Caco-2 (cell line): ENCODE results near the gene ARL14. TPM values are rescaled to one million over a fixed set of nuclear protein-coding genes. Genes with fewer than 3 reads are reported as not detected.

Experiments used
- Bru-seq: library from RNA; stranded (reverse); fragments of 400-500 nt; gene quantifications from one replicate; lab custom pipeline; 2021; lab: Mats Ljungman, UMichigan
- BruChase-seq, 2 experiments: library from RNA; stranded (reverse); fragments of 400-500 nt; gene quantifications; one replicate each; lab custom pipeline; 2021; lab: Mats Ljungman, UMichigan
- BruUV-seq: library from RNA; stranded (reverse); fragments of 400-500 nt; replicated peaks from 2 replicates; lab custom pipeline; 2021; lab: Mats Ljungman, UMichigan
- CTCF ChIA-PET: fragments of 300-600 bp; sonication (Branson Sonifier 250); formaldehyde crosslinking; loops from one replicate; lab custom pipeline; 2022; ENCODE audit warnings: antibody characterized with exemption; lab: Charles Lee
- POLR2A ChIA-PET: fragments of 300-600 bp; sonication (Branson Sonifier 250); formaldehyde crosslinking; loops from one replicate; lab custom pipeline; 2022; ENCODE audit warnings: antibody characterized with exemption; lab: Charles Lee
- DNase-seq, 2 experiments: peaks; one replicate each; pipeline versions ENCODE4 v3.0.0 to v3.0.0-alpha.2; 2020 to 2022
- H3K27me3 ChIP-seq: replicated peaks from 2 replicates; pipeline ENCODE4 v1.6.0; 2011; ENCODE audit warnings: low read length; ENCODE audit not compliant: control insufficient read depth, insufficient read depth
- H3K36me3 ChIP-seq: 2 replicates; pipeline ENCODE4 v1.5.1; 2011; ENCODE audit warnings: low read length; ENCODE audit not compliant: control insufficient read depth, insufficient read depth
- H3K4me1 ChIP-seq: fragments of 250-450 bp; sonication (Bioruptor Pico); 2 replicates; pipeline ENCODE4 v1.5.1; 2020; ENCODE audit warnings: mild to moderate bottlenecking
- H3K4me3 ChIP-seq: 2 replicates; pipeline ENCODE4 v1.5.1; 2011; ENCODE audit warnings: low read depth, mild to moderate bottlenecking, control low read depth, low read length
- H3K9me3 ChIP-seq: fragments of 250-450 bp; sonication (Bioruptor Pico); 2 replicates; pipeline ENCODE4 v1.5.1; 2020; ENCODE audit warnings: mild to moderate bottlenecking, moderate library complexity
- H3K27ac Mint-ChIP-seq: one replicate; pipeline ENCODE4 v1.8.0; 2022; ENCODE audit warnings: mixed read lengths; ENCODE audit not compliant: unreplicated experiment
- H3K27me3 Mint-ChIP-seq: one replicate; pipeline ENCODE4 v1.8.0; 2022; ENCODE audit warnings: mixed read lengths; ENCODE audit not compliant: insufficient read depth, unreplicated experiment
- H3K36me3 Mint-ChIP-seq: one replicate; pipeline ENCODE4 v1.8.0; 2022; ENCODE audit warnings: mild to moderate bottlenecking, mixed read lengths; ENCODE audit not compliant: insufficient read depth, unreplicated experiment
- H3K4me1 Mint-ChIP-seq: one replicate; pipeline ENCODE4 v1.8.0; 2022; ENCODE audit warnings: low read depth, mixed read lengths; ENCODE audit not compliant: unreplicated experiment
- H3K4me3 Mint-ChIP-seq: one replicate; pipeline ENCODE4 v1.8.0; 2022; ENCODE audit warnings: mild to moderate bottlenecking, moderate library complexity, mixed read lengths; ENCODE audit not compliant: unreplicated experiment
- H3K9me3 Mint-ChIP-seq: one replicate; pipeline ENCODE4 v1.8.0; 2022; ENCODE audit warnings: mixed read lengths; ENCODE audit not compliant: unreplicated experiment
- CTCF ChIP-seq, 2 experiments: fragments of 200-600 bp in 1 of 2; IDR thresholded peaks; 1 replicate in 1 of 2; 2 replicates in 1 of 2; pipeline versions ENCODE4 v1.5.1 to v1.8.0; 2011 to 2022; ENCODE audit warnings: antibody characterized with exemption in 1 of 2, control low read depth in 1 of 2, inconsistent platforms in 1 of 2, low read depth in 1 of 2, low read length in 1 of 2, mild to moderate bottlenecking in 1 of 2, moderate library complexity in 1 of 2; ENCODE audit not compliant: insufficient read depth in 1 of 2, severe bottlenecking in 1 of 2, unreplicated experiment in 1 of 2
- intact Hi-C: fragments of 100-400 bp; cut with micrococcal nuclease; formaldehyde crosslinking; loops from one replicate; pipeline ENCODE4 v1.10.0; 2022; ENCODE audit not compliant: unreplicated experiment
- long read RNA-seq: library from polyadenylated mRNA; stranded (forward); transcript quantifications from one replicate; pipeline ENCODE4 v2.0.0, GENCODE V29; 2022
- total RNA-seq: library from RNA; stranded (reverse); gene quantifications from 2 replicates; pipeline ENCODE4 v1.2.3, GENCODE V29; 2022

The ARL14 gene
- total RNA-seq (0.81 and 0.84 TPM in 2 replicates), Bru-seq, nascent RNA (percentile 56 among the genes with signal in this experiment), BruChase-seq, experiment 1, labeled RNA remaining after a 2-hour chase (percentile 53 among the genes with signal in this experiment), BruChase-seq, experiment 2, labeled RNA remaining after a 6-hour chase (percentile 42 among the genes with signal in this experiment)
- long read RNA-seq = 0 reads

GRCh38 chr3:160676547-160677303 lies at the start of gene ARL14:
Gene ARL14 (plus strand): TSS chr3:160677160. CDS start chr3:160677347, 187 bp downstream.
- ChIA-PET CTCF (interaction anchor here (1.6 kb wide), 1 partner anchor 59 kb away, joined by 8 read pairs; no protein-coding TSS in a partner anchor), POLR2A (no interaction called here)
- peak within 1 kb of the TSS; percentile 78 for H3K27ac Mint-ChIP-seq
- H3K27me3 ChIP-seq = no peaks in the 10 kb centered on the region
- H3K36me3 ChIP-seq = no peaks in the 10 kb centered on the region
- intact Hi-C loops = no loop called here
- no peaks in the 10 kb centered on the region for H3K27me3 Mint-ChIP-seq
- peak within 1 kb of the TSS; percentile 65 for H3K4me3 Mint-ChIP-seq
- H3K4me3 ChIP-seq = peak within 1 kb of the TSS; percentile 3; the same call in 1 of the 2 replicates
- peaks cover 60% of the 10 kb centered on the region for H3K4me1 ChIP-seq
- TF ChIP-seq CTCF (IDR thresholded peaks at IDR 0.05; ENCODE audit: insufficient read depth in 1 of 2, low read depth in 1 of 2, low read length in 1 of 2, severe bottlenecking in 1 of 2, unreplicated experiment in 1 of 2) = no peak
- no peaks in the 10 kb centered on the region for H3K9me3 Mint-ChIP-seq
- BruUV-seq = TSS peak; percentile 92
- no peaks in the 10 kb centered on the region for H3K36me3 Mint-ChIP-seq
- no peaks in the 10 kb centered on the region for H3K9me3 ChIP-seq
- peak; percentile 52 to 54 for DNase-seq
- peaks cover 51% of the 10 kb centered on the region for H3K4me1 Mint-ChIP-seq

GRCh38 chr3:160629491-160629890 lies 47.5 kb upstream of the ARL14 start:
- Mint-ChIP-seq H3K27me3 (peaks cover 2% of the 10 kb centered on the region), H3K4me1 (no peaks in the 10 kb centered on the region), H3K27ac (no peak overlapping the region), H3K36me3 (no peaks in the 10 kb centered on the region), H3K9me3 (no peaks in the 10 kb centered on the region), H3K4me3 (no peak overlapping the region)
- BruUV-seq = no TSS peak
- Histone ChIP-seq H3K4me1 (no peaks in the 10 kb centered on the region), H3K36me3 (no peaks in the 10 kb centered on the region), H3K4me3 (no peak overlapping the region), H3K9me3 (no peaks in the 10 kb centered on the region), H3K27me3 (no peaks in the 10 kb centered on the region; the same call in none of the 2 replicates)
- ChIA-PET CTCF (no interaction called here), POLR2A (no interaction called here)
- intact Hi-C loops = no loop called here
- TF ChIP-seq CTCF (IDR thresholded peaks at IDR 0.05; ENCODE audit: insufficient read depth in 1 of 2, low read depth in 1 of 2, low read length in 1 of 2, severe bottlenecking in 1 of 2, unreplicated experiment in 1 of 2) = no peak
- no peak for DNase-seq

GRCh38 chr3:160633361-160634083 lies 43.4 kb upstream of the ARL14 start:
- Mint-ChIP-seq H3K36me3 (no peaks in the 10 kb centered on the region), H3K4me3 (no peak overlapping the region), H3K9me3 (no peaks in the 10 kb centered on the region), H3K4me1 (peaks cover 7% of the 10 kb centered on the region), H3K27ac (no peak overlapping the region), H3K27me3 (peaks cover 6% of the 10 kb centered on the region)
- Histone ChIP-seq H3K27me3 (no peaks in the 10 kb centered on the region; the same call in none of the 2 replicates), H3K36me3 (no peaks in the 10 kb centered on the region), H3K9me3 (no peaks in the 10 kb centered on the region), H3K4me3 (no peak overlapping the region), H3K4me1 (no peaks in the 10 kb centered on the region)
- ChIA-PET CTCF (no interaction called here), POLR2A (no interaction called here)
- no TSS peak for BruUV-seq
- TF ChIP-seq CTCF (IDR thresholded peaks at IDR 0.05; ENCODE audit: insufficient read depth in 1 of 2, low read depth in 1 of 2, low read length in 1 of 2, severe bottlenecking in 1 of 2, unreplicated experiment in 1 of 2) = no peak
- DNase-seq = no peak
- intact Hi-C loops = no loop called here
